Forelimb muscle (tissue), 1 donor: ENCODE results near the gene PABPC1L. TPM values are rescaled to one million over a fixed set of nuclear protein-coding genes. Genes with fewer than 3 reads are reported as not detected.
"Not testable (repeated sequence)": the region's sequence is repeated elsewhere in the genome, so short reads cannot be mapped to it uniquely, and the experiment has no call there.

Experiments
- DNase-seq: peaks from one replicate; pipeline ENCODE4 v3.0.0-alpha.2; 2013; ENCODE audit warnings: low read depth
- polyA plus RNA-seq: library from polyadenylated mRNA; unstranded; fragments of 120-200 nt; gene quantifications from one replicate; pipeline ENCODE4 v1.2.1, GENCODE V29; 2013; ENCODE audit not compliant: insufficient read length

The PABPC1L gene
- 15.7 TPM for polyA plus RNA-seq

- DNase-seq, result no peak
Measured at GRCh38 chr20:44909872-44910689, at the start of gene PABPC1L. Gene PABPC1L, plus strand, starts transcription at chr20:44910060. Its CDS starts 84 bp downstream, at chr20:44910144.

- no peak for DNase-seq
Measured at GRCh38 chr20:44861531-44862006, 48.3 kb upstream of the PABPC1L start.

- DNase-seq, result no peak
Measured at GRCh38 chr20:44862286-44862685, 47.6 kb upstream of the PABPC1L start.

- not testable (repeated sequence) for DNase-seq
Measured at GRCh38 chr20:44863365-44864084, 46.3 kb upstream of the PABPC1L start.

- DNase-seq, result not testable (repeated sequence)
Measured at GRCh38 chr20:44864493-44864892, 45.4 kb upstream of the PABPC1L start.

GRCh38 chr20:44866703-44867335 lies 43.0 kb upstream of the PABPC1L start:
- DNase-seq, result no peak

- no peak for DNase-seq
Measured at GRCh38 chr20:44869471-44869870, 40.4 kb upstream of the PABPC1L start.

- DNase-seq, result not testable (repeated sequence)
Measured at GRCh38 chr20:44882360-44882759, 27.5 kb upstream of the PABPC1L start.

GRCh38 chr20:44883214-44883902 lies 26.5 kb upstream of the PABPC1L start:
- DNase-seq, result no peak

- DNase-seq, result no peak
Measured at GRCh38 chr20:44884907-44885391, 24.9 kb upstream of the PABPC1L start.

GRCh38 chr20:44885392-44886265 lies 24.2 kb upstream of the PABPC1L start, which contains the start of gene YWHAB:
Gene YWHAB, plus strand, starts transcription at chr20:44885705. Its CDS starts 15,829 bp downstream, at chr20:44901534.
- peak; percentile 87 for DNase-seq

- DNase-seq, result no peak
Measured at GRCh38 chr20:44886266-44886651, 23.6 kb upstream of the PABPC1L start.

- DNase-seq, result no peak
Measured at GRCh38 chr20:44886828-44887227, 23.0 kb upstream of the PABPC1L start.

- no peak for DNase-seq
Measured at GRCh38 chr20:44887466-44887865, 22.4 kb upstream of the PABPC1L start.

- no peak for DNase-seq
Measured at GRCh38 chr20:44888226-44889103, 21.4 kb upstream of the PABPC1L start.

GRCh38 chr20:44891826-44892225 lies 18.0 kb upstream of the PABPC1L start:
- DNase-seq, result no peak

- DNase-seq, result no peak
Measured at GRCh38 chr20:44894959-44895358, 14.9 kb upstream of the PABPC1L start.

- DNase-seq, result no peak
Measured at GRCh38 chr20:44896583-44896982, 13.3 kb upstream of the PABPC1L start.

GRCh38 chr20:44897133-44897532 lies 12.7 kb upstream of the PABPC1L start:
- no peak for DNase-seq
